ENCODE results near the gene NEIL3.

- TF ChIP-seq, protein P1, sequence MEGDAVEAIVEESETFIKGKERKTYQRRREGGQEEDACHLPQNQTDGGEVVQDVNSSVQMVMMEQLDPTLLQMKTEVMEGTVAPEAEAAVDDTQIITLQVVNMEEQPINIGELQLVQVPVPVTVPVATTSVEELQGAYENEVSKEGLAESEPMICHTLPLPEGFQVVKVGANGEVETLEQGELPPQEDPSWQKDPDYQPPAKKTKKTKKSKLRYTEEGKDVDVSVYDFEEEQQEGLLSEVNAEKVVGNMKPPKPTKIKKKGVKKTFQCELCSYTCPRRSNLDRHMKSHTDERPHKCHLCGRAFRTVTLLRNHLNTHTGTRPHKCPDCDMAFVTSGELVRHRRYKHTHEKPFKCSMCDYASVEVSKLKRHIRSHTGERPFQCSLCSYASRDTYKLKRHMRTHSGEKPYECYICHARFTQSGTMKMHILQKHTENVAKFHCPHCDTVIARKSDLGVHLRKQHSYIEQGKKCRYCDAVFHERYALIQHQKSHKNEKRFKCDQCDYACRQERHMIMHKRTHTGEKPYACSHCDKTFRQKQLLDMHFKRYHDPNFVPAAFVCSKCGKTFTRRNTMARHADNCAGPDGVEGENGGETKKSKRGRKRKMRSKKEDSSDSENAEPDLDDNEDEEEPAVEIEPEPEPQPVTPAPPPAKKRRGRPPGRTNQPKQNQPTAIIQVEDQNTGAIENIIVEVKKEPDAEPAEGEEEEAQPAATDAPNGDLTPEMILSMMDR (IDR thresholded peaks at IDR 0.05 in 8 of 11, conservative IDR thresholded peaks at IDR 0.05 in 3 of 11), result no peak
- no peak for TF ChIP-seq POLR2AphosphoS5 (IDR thresholded peaks at IDR 0.05)
Observed at GRCh38 chr4:177376024-177376423, 66.3 kb downstream of the NEIL3 start.
